DOHH2 (cell line): ENCODE data around the gene WWOX.

ENCODE experiments used
- CTCF ChIP-seq: fragments of 200-600 bp; sonication (generic); IDR thresholded peaks from one replicate; pipeline ENCODE4 v1.5.1; 2014; ENCODE audit warnings: antibody characterized with exemption, mild to moderate bottlenecking, low read depth, low read length; ENCODE audit not compliant: poor library complexity, severe bottlenecking
- EZH2phosphoT487 ChIP-seq: fragments of 200-600 bp; sonication (generic); IDR thresholded peaks from 2 replicates; pipeline ENCODE4 v1.6.1; 2017; ENCODE audit warnings: borderline replicate concordance, mild to moderate bottlenecking, antibody characterized with exemption, low read length, moderate library complexity, mixed read lengths

GRCh38 chr16:78642621-78643285, 543.3 kb downstream of the WWOX start:
- TF ChIP-seq CTCF = no peak
- TF ChIP-seq EZH2phosphoT487 = no peak
